Neural crest cell (in vitro differentiated cells): ENCODE results near the gene LGR6. TPM values are rescaled to one million over a fixed set of nuclear protein-coding genes. Genes with fewer than 3 reads are reported as not detected.

Experiments
- DNase-seq: peaks from one replicate; pipeline ENCODE4 v3.0.0; 2021; ENCODE audit warnings: low read depth, mixed read lengths, low spot score
- H3K27ac Mint-ChIP-seq: one replicate; pipeline ENCODE4 v1.8.0; 2021; ENCODE audit warnings: mild to moderate bottlenecking, mixed read lengths; ENCODE audit not compliant: unreplicated experiment
- H3K27me3 Mint-ChIP-seq: 2 replicates; pipeline ENCODE4 v1.8.0; 2021; ENCODE audit warnings: low read depth, mild to moderate bottlenecking, mixed read lengths
- H3K36me3 Mint-ChIP-seq: 2 replicates; pipeline ENCODE4 v1.8.0; 2021; ENCODE audit warnings: low read depth, mild to moderate bottlenecking, mixed read lengths
- H3K4me1 Mint-ChIP-seq: 2 replicates; pipeline ENCODE4 v1.8.0; 2021; ENCODE audit warnings: mixed read lengths
- H3K4me3 Mint-ChIP-seq: one replicate; pipeline ENCODE4 v1.8.0; 2021; ENCODE audit warnings: mild to moderate bottlenecking, mixed read lengths
- H3K9me3 Mint-ChIP-seq: 2 replicates; pipeline ENCODE4 v1.8.0; 2021; ENCODE audit warnings: mixed read lengths
- CTCF ChIP-seq: fragments of 200-600 bp; sonication (generic); conservative IDR thresholded peaks from 2 replicates; pipeline ENCODE4 v1.5.0; 2021; ENCODE audit warnings: antibody characterized with exemption, mild to moderate bottlenecking
- total RNA-seq: library from RNA; stranded (reverse); gene quantifications from 2 replicates; pipeline ENCODE4 v1.2.1, GENCODE V29; 2021

LGR6 gene
- total RNA-seq, 1 donor from 2014 or later = 0.16 TPM

- no peak for DNase-seq
- peaks cover 12% of the 10 kb centered on the region for H3K4me1 Mint-ChIP-seq
Observed at GRCh38 chr1:202207292-202207691, 13.7 kb downstream of the LGR6 start.

GRCh38 chr1:202208351-202208857 is 14.8 kb downstream of the LGR6 start:
- no peaks in the 10 kb centered on the region for H3K36me3 Mint-ChIP-seq
- H3K9me3 Mint-ChIP-seq = no peaks in the 10 kb centered on the region
- DNase-seq = no peak
- no peak overlapping the region for H3K4me3 Mint-ChIP-seq
- peaks cover 15% of the 10 kb centered on the region for H3K4me1 Mint-ChIP-seq
- H3K27me3 Mint-ChIP-seq = peaks cover 18% of the 10 kb centered on the region
- H3K27ac Mint-ChIP-seq = peak overlapping the region; percentile 63
- TF ChIP-seq CTCF = no peak

More at GRCh38 chr1:202207292-202207691, 13.7 kb downstream of the LGR6 start:
- Mint-ChIP-seq H3K27ac (no peak overlapping the region), H3K27me3 (peaks cover 7% of the 10 kb centered on the region), H3K4me3 (no peak overlapping the region), H3K36me3 (no peaks in the 10 kb centered on the region), H3K9me3 (no peaks in the 10 kb centered on the region)
- TF ChIP-seq CTCF = peak; percentile 27

- Mint-ChIP-seq H3K27ac (no peak overlapping the region), H3K27me3 (peaks cover 33% of the 10 kb centered on the region), H3K36me3 (no peaks in the 10 kb centered on the region), H3K4me1 (peaks cover 25% of the 10 kb centered on the region), H3K4me3 (no peak overlapping the region), H3K9me3 (no peaks in the 10 kb centered on the region)
- no peak for TF ChIP-seq CTCF
- no peak for DNase-seq
Observed at GRCh38 chr1:202210385-202210784, 16.8 kb downstream of the LGR6 start.

GRCh38 chr1:202210969-202211368 is 17.4 kb downstream of the LGR6 start:
- H3K27me3 Mint-ChIP-seq = peaks cover 39% of the 10 kb centered on the region
- no peaks in the 10 kb centered on the region for H3K36me3 Mint-ChIP-seq
- no peak overlapping the region for H3K4me3 Mint-ChIP-seq
- H3K4me1 Mint-ChIP-seq = peaks cover 26% of the 10 kb centered on the region
- no peak overlapping the region for H3K27ac Mint-ChIP-seq
- DNase-seq = no peak
- no peak for TF ChIP-seq CTCF
- H3K9me3 Mint-ChIP-seq = no peaks in the 10 kb centered on the region

GRCh38 chr1:202212787-202213186 is 19.2 kb downstream of the LGR6 start:
- peaks cover 32% of the 10 kb centered on the region for H3K4me1 Mint-ChIP-seq
- no peak overlapping the region for H3K4me3 Mint-ChIP-seq
- TF ChIP-seq CTCF = no peak
- H3K27me3 Mint-ChIP-seq = peaks cover 44% of the 10 kb centered on the region
- no peaks in the 10 kb centered on the region for H3K36me3 Mint-ChIP-seq
- no peaks in the 10 kb centered on the region for H3K9me3 Mint-ChIP-seq
- no peak for DNase-seq
- no peak overlapping the region for H3K27ac Mint-ChIP-seq
